HEK293T (cell line): ENCODE measurements around the gene MACROD2.

Source experiments
- FOXK2 ChIP-seq: fragments of 450-650 bp; IDR thresholded peaks from 2 replicates; pipeline ENCODE4 v1.6.1; 2016; ENCODE audit warnings: mild to moderate bottlenecking
- NFRKB ChIP-seq: fragments of 450-650 bp; IDR thresholded peaks from 2 replicates; pipeline ENCODE4 v1.6.1; 2016; ENCODE audit warnings: mild to moderate bottlenecking, moderate library complexity
- SP1 ChIP-seq: fragments of 450-650 bp; IDR thresholded peaks from 2 replicates; pipeline ENCODE4 v1.6.1; 2017
- SUZ12 ChIP-seq: fragments of 450-650 bp; IDR thresholded peaks from 2 replicates; pipeline ENCODE4 v1.6.1; 2016; ENCODE audit warnings: mild to moderate bottlenecking

- no peak for TF ChIP-seq SUZ12
- TF ChIP-seq SP1: no peak
- no peak for TF ChIP-seq NFRKB
- TF ChIP-seq FOXK2: no peak
Observed at GRCh38 chr20:16028923-16029322, 2033.6 kb downstream of the MACROD2 start.
